GM19240 (cell line): ENCODE data around the gene PER3.
"Not testable (repeated sequence)": the region's sequence is repeated elsewhere in the genome, so short reads cannot be mapped to it uniquely, and the experiment has no call there.

Experiments used
- DNase-seq: peaks from one replicate; pipeline ENCODE4 v3.0.0; 2011; ENCODE audit warnings: low spot score; ENCODE audit not compliant: insufficient read length

PER3 gene

DNA sequence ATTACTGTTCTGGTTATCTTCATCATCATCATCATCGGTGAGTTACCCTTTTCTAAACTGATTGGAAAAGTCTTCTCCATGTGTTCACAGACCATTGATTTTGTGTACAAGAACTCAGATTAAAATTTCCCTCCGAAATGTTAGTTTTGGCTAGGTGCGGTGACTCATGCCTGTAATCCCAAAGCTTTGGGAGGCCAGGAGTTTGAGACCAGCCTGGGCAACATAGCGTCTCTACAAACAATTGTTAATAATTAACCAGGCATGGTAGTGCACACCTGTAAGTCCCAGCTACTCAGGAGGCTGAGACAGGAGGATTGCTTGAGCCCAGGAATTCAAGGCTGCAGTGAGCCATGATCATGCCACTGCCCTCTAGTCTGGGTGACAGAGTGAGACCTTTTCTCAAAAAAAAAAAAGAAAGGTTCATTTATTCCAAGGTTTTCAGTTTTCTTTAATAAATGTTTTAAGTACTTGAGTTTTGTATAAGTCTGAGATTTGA lies 5.9 kb upstream of the PER3 start:
- no peak for DNase-seq

DNA sequence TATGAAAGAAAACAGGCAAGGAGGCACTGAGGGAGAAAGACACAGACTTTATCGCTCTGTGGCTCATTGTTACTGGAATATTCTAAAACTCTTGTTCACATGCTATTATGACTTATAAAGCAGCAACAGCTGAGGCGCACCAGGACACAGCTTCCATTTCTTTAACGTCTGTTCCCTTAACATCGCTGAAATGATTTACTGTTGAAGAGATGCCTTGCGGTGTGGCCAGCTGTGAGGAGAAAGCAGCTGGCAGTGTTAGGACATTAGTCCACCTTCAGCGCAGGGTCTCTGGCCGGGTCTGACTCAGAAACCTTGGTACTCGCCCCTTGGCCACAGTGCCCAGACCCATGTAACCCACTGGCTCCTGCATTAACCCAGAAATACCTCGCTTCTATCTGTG lies 3.1 kb upstream of the PER3 start:
- no peak for DNase-seq

DNA sequence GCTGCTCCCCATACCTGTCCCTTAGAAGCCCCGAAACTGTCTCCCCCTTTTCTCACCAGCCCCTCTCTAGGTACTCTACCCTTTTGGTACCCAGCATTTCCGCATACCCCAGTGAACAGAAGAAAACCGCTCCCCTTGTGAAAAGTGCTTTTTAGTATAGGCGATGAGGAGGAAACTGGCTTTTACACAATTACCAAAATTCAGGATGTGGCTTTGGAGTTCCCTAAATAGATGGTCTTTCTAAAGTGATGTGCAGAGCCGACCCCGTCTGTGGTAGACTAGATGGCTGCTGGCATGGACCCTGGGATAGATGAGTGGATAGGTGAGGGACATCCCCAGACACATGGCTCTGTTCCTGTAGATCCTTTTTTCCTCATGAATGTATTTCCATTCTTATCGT lies 2.6 kb upstream of the PER3 start:
- no peak for DNase-seq

GRCh38 chr1:7781923-7782495 lies 2.1 kb upstream of the PER3 start:
- DNase-seq: no peak

DNA sequence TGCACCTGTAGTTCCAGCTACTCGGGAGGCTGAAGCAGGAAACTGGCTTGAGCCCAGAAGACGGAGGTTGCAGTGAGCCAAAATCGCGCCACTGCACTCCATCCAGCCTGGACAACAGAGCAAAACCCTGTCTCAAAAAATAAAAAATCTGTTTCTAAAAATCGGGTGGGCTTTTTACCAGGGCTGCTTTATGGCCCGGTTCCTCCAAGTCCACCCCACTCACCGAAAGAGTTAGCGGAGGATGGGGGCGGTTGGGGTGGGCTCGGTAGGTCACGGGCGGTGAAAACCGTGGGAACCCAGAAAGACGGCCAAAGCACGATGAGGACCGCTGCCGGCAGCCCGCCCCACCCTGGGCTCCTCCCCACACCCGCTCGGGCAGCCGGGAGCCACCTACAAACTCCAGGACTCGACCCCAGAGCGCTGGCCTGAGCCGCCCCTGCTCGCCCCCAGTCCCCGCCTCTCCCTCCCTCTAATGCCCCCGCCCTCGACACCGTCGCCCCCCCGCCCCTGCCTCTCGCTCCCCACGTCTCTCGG lies 846 bp upstream of the PER3 start:
- DNase-seq: peak; percentile 23

DNA sequence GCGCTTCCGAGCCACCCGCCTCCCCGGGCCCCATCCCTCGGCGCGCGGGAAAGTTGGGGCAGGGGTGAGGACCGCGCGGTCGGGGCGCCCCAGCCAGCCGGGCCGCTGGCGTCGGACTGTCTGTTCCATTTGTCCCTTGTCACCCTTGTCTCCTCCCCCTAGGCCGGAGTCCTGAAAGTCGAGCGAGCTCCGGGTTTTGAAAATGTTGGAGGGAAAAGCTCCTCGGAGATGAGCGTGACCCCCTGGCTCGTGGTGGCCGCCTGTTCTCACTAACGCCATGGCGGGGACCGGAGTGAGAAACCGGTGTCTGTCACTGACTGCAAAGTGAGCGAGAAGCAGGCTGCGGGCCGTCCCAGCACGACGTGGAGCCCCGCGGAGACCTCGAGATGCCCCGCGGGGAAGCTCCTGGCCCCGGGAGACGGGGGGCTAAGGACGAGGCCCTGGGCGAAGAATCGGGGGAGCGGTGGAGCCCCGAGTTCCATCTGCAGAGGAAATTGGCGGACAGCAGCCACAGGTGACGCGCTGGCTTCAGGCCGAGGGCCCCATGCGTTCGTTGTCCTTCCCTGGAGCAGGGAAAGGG lies 491 bp downstream of the PER3 start:
- DNase-seq: no peak

- DNase-seq: no peak
These were observed 1.0 kb downstream of the PER3 start for GRCh38 chr1:7785108-7785507.

DNA sequence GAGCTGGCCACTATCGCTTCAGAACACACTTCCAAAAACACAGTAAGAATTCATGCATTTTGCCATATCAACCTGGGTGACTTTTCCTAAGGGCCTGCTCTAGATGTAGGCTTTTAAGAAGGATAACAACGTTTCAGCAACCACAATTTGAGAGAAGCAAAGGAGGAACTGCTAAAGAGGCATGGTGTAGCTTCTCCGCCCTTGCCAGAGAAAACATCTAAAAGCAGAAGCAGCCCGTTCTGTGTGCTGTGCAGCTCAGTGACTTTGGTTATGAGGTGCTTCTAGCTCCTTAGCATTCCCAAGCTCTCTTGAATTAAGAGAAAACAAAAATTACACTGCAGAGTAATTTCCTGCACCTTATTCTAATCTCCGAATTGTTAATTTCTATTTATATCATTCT lies 2.7 kb downstream of the PER3 start:
- DNase-seq: no peak

DNA sequence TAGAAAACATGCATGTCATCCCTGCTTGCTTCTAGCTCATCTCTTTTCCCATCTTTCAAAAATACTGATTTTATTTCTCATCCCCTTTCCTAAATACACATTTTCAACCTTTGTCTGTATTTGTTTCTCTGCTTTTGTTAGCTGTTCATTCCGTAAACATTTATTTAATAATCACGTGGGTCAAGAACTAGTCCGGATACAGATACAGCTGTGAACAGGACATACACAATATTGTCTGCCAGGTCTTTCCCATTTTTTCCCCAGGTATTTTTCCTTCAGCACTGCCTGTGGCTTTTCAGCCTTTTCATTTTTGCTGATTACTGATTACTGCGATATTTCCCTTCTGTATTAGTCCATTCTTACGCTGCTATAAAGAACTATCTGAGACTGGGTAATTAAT lies 5.7 kb downstream of the PER3 start:
- DNase-seq: no peak

GRCh38 chr1:7791027-7791426 lies 6.9 kb downstream of the PER3 start:
- DNase-seq: not testable (repeated sequence)

- DNase-seq: no peak
These were observed 11.3 kb downstream of the PER3 start for GRCh38 chr1:7795406-7795805.

DNA sequence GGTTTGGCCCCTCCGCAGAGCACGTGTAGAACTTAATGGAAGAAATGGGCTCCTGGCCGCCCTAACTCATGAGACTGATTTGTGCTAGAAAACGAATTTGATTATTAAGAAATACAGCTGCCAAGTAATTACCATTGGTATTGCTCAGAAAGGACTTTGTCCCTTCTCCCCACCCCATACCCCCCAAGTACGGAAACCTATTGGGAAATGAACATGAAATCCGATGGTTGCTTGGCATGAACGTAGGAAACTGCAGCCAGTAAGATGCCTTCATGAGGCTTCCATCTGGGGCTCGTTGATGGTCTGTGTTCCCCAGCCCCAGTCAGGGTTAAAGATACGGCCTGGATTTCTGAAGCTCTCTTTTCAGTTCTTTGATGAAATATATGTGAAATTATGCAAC lies 21.4 kb downstream of the PER3 start:
- no peak for DNase-seq

GRCh38 chr1:7808253-7808844 lies 24.3 kb downstream of the PER3 start:
- no peak for DNase-seq

DNA sequence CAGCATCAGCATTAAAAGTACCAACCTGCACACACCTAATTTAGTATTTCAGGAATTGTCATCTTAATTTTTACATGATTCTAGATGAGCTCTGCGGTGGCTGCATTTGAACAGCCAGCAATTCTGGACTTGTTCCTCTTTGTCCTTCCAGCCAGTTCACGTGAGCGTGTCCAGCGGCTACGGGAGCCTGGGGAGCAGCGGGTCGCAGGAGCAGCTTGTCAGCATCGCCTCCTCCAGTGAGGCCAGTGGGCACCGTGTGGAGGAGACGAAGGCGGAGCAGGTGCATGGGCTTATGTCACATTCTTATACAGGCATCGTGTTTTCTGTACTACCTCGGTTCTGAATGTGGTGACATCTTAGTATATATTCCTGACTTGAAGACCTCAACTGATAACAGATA lies 25.7 kb downstream of the PER3 start:
- DNase-seq: no peak

DNA sequence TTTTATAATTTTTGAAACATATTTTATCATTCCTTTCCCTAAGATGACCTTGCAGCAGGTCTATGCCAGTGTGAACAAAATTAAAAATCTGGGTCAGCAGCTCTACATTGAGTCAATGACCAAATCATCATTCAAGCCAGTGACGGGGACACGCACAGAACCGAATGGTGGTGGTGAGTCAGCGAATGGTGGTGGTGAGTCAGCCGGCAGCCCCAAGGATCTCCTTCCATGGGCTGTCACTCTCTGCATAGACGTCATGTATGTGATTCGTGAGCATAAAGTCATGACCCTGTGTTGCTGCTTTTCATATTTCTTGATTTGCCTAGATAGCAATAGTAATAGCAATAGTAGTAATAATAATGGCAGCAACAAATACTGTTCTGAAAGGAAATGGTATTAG lies 26.3 kb downstream of the PER3 start:
- no peak for DNase-seq

DNA sequence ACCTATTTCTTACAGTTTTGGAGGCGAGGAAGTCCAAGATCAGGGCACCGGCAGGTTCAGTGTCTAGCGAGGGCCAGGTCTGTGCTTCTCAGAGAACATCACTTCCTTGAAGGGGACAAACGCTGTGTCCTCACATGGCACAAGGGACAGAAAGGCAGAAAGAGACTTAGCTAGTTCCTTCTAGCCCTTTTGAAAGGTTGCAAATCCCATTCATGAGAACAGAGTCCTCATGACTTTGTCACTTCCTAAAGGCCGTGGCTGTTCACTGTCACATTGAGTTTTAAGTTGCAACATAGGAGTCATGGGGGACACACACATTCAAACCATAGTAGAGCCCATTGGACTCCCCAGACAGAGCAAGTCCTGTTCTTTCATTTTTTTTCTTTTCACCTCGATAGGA lies 27.4 kb downstream of the PER3 start:
- no peak for DNase-seq

GRCh38 chr1:7813677-7814373 lies 29.7 kb downstream of the PER3 start:
- no peak for DNase-seq

- DNase-seq: no peak
These were observed 37.2 kb downstream of the PER3 start for GRCh38 chr1:7821282-7821681.

DNA sequence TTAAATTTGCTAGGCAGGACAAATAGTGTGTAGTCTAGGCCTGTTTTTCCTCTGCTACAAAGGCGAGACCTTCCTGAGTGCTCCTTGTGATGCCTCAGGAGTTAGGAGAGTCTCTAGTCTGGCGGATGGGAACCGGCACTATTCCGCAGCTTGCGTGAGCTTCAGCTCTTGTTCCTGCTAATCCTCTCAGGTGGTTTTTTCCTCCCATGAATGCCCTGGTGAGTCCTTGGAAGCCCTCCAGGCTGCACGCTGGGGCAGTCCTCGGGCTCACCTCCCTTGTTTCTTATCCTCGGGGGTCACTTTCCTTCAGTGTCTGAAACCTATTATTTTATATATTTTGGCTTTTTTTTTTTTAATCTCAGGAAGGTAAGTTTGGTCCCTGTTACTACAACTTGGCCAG lies 40.6 kb downstream of the PER3 start:
- no peak for DNase-seq

GRCh38 chr1:7826363-7826762 lies 42.3 kb downstream of the PER3 start:
- no peak for DNase-seq

DNA sequence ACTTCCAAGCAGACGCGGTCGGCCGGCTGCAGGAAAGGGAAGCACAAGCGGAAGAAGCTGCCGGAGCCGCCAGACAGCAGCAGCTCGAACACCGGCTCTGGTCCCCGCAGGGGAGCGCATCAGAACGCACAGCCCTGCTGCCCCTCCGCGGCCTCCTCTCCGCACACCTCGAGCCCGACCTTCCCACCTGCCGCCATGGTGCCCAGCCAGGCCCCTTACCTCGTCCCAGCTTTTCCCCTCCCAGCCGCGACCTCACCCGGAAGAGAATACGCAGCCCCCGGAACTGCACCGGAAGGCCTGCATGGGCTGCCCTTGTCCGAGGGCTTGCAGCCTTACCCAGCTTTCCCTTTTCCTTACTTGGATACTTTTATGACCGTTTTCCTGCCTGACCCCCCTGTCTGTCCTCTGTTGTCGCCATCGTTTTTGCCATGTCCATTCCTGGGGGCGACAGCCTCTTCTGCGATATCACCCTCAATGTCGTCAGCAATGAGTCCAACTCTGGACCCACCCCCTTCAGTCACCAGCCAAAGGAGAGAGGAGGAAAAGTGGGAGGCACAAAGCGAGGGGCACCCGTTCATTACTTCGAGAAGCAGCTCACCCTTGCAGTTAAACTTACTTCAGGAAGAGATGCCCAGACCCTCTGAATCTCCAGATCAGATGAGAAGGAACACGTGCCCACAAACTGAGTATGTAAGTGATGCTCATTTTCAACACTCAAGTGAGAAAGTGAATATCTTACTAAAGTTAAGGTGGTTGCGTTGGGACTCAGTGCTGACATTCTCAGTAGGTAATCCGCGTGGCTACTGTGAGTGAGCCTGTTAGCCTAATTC lies 43.2 kb downstream of the PER3 start:
- no peak for DNase-seq
